ENCODE measurements around the gene OBSL1. TPM values are rescaled to one million over a fixed set of nuclear protein-coding genes. Genes with fewer than 3 reads are reported as not detected.

Gene OBSL1
- total and polyA plus RNA-seq, 2 donors (not counting 3 experiments of a cell fraction or from before 2014, with no cell fraction given), result 16.7 to 20.7 TPM

DNA sequence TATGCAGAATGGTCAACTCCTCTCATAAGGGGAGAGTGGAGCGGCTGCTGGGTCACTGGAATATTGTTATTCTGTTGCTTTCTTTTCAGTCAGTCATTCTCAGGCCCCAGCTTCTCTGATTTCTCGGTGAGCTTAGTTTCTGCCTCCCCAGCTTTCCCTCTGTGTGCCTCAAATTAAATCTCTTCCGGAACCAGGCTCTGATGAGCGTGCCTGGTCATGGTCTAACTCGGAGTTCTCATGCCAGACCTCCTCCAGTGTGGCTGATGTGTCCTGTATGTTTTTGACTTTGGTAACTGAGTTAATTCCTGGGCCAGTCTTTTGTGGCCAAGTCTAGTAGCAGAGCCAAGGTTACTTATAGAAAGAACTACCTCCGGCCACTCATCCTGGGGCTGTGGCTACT, 21.4 kb upstream of the OBSL1 start:
- no peak overlapping the region for H3K4me3 ChIP-seq (replicated peaks in 1 of 3; ENCODE audit: insufficient read depth in 1 of 3, low read depth in 1 of 3, low read length in 3 of 3)
- no peaks in the 10 kb centered on the region for H3K79me2 ChIP-seq (ENCODE audit: control insufficient read depth, insufficient read depth, low read length)
- no peak overlapping the region for H3K9ac ChIP-seq (replicated peaks; ENCODE audit: extremely low read depth, insufficient read depth, low read length)
- no peaks in the 10 kb centered on the region for H3K36me3 ChIP-seq (ENCODE audit: control insufficient read depth in 2 of 2, extremely low read depth in 1 of 2, insufficient read depth in 2 of 2, low read length in 2 of 2)
- H2AFZ ChIP-seq (ENCODE audit: low read depth, low read length), result no peak overlapping the region
- no peaks in the 10 kb centered on the region for H4K20me1 ChIP-seq (replicated peaks; ENCODE audit: control insufficient read depth, extremely low read depth, insufficient read depth, low read length)
- no TSS peak for BruUV-seq (replicated peaks)
- intact Hi-C loops (cut with micrococcal nuclease), result no loop called here
- no peak overlapping the region for H3K27ac ChIP-seq (ENCODE audit: insufficient read depth, low read depth, low read length)
- no peak overlapping the region for H3K4me2 ChIP-seq (ENCODE audit: insufficient read depth, low read length)
- dilution Hi-C loops (cut with MboI; ENCODE audit: extremely low pct_ligation_motif_present, low sequenced_read_pairs), result no loop called here
- peaks cover 6% of the 10 kb centered on the region for H3K4me1 ChIP-seq (ENCODE audit: control insufficient read depth, extremely low read depth, insufficient read depth, low read length)
- H3K27me3 ChIP-seq (ENCODE audit: control insufficient read depth in 2 of 2, insufficient read depth in 2 of 2, low read length in 2 of 2), result peaks cover 0 to 3% of the 10 kb centered on the region in 2 experiments
- ChIA-PET CTCF (interaction anchor here (1.9 kb wide), 1 partner anchor 32 kb away, joined by 7 read pairs; no protein-coding TSS in a partner anchor), POLR2A (no interaction called here)
- FAIRE-seq (no peak), DNase-seq (ENCODE audit: low read depth, low spot score) (no peak)
- TF ChIP-seq CTCF (IDR thresholded peaks at IDR 0.05; ENCODE audit: extremely low read depth in 1 of 2, insufficient read depth in 1 of 2, low read depth in 1 of 2, low read length in 2 of 2) (no peak), POLR2A (IDR thresholded peaks at IDR 0.05; ENCODE audit: low read depth, low read length) (no peak), POLR2AphosphoS5 (IDR thresholded peaks at IDR 0.05; ENCODE audit: insufficient read depth, low read depth, low read length) (no peak), MYC (IDR thresholded peaks at IDR 0.05; ENCODE audit: low read depth, low read length) (no peak), JUN (IDR thresholded peaks at IDR 0.05; ENCODE audit: borderline replicate concordance, insufficient read depth, insufficient read length, low read depth) (no peak), MAX (IDR thresholded peaks at IDR 0.05; ENCODE audit: insufficient read depth, insufficient read length) (no peak), FOS (IDR thresholded peaks at IDR 0.05; ENCODE audit: borderline replicate concordance, insufficient read depth, low read length) (no peak), GATA2 (IDR thresholded peaks at IDR 0.05; ENCODE audit: insufficient read depth, insufficient read length, low read depth, low read length) (no peak), EZH2 (IDR thresholded peaks at IDR 0.05; ENCODE audit: borderline replicate concordance, low read depth, low read length, severe bottlenecking) (no peak)
- H3K9me1 ChIP-seq (replicated peaks; ENCODE audit: control insufficient read depth, extremely low read depth, insufficient read depth, low read length), result no peaks in the 10 kb centered on the region
- no peaks in the 10 kb centered on the region for H3K9me3 ChIP-seq (replicated peaks; ENCODE audit: control insufficient read depth, insufficient read depth, low read length)

Data from endothelial cell of umbilical vein (primary cell).